GM10248 (cell line): ENCODE data around the gene BBC3.
"Not testable (repeated sequence)": the region's sequence is repeated elsewhere in the genome, so short reads cannot be mapped to it uniquely, and the experiment has no call there.

Source experiments
- CTCF ChIA-PET: fragments of 300-600 bp; sonication (Branson Sonifier 250); formaldehyde crosslinking; extraction: SDS; loops from one replicate; lab custom pipeline; 2021; ENCODE audit warnings: antibody characterized with exemption; lab: Yijun Ruan, JAX
- POLR2A ChIA-PET: fragments of 350-650 bp; sonication (Branson Sonifier 250); formaldehyde crosslinking; extraction: SDS; loops from one replicate; lab custom pipeline; 2020; ENCODE audit warnings: antibody characterized with exemption; lab: Yijun Ruan, JAX
- DNase-seq: peaks from one replicate; pipeline ENCODE4 v3.0.0; 2012; ENCODE audit errors: extremely low spot score
- CTCF ChIP-seq: IDR thresholded peaks from 2 replicates; pipeline ENCODE4 v1.5.1; 2012; ENCODE audit warnings: mild to moderate bottlenecking, low read depth; ENCODE audit errors: extremely low read depth, missing control alignments, control extremely low read depth

BBC3 gene, protein sequence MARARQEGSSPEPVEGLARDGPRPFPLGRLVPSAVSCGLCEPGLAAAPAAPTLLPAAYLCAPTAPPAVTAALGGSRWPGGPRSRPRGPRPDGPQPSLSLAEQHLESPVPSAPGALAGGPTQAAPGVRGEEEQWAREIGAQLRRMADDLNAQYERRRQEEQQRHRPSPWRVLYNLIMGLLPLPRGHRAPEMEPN

GRCh38 chr19:47230921-47231214, at the start of gene BBC3:
Gene BBC3 (minus strand): TSS chr19:47231199. CDS start chr19:47228431, 2,768 bp downstream.
- CTCF ChIA-PET, result no interaction called here
- peak; percentile 13 for DNase-seq
- POLR2A ChIA-PET, result no interaction called here
- no peak for TF ChIP-seq CTCF

- ChIA-PET CTCF (interaction anchor here (0.8 to 1.5 kb wide), 5 partner anchors 8 to 111 kb away, joined by 3 to 4 read pairs (median 4); partner anchors contain the start of gene DHX34), POLR2A (no interaction called here)
Observed at GRCh38 chr19:47280183-47280797, 49.3 kb upstream of the BBC3 start.

DNA sequence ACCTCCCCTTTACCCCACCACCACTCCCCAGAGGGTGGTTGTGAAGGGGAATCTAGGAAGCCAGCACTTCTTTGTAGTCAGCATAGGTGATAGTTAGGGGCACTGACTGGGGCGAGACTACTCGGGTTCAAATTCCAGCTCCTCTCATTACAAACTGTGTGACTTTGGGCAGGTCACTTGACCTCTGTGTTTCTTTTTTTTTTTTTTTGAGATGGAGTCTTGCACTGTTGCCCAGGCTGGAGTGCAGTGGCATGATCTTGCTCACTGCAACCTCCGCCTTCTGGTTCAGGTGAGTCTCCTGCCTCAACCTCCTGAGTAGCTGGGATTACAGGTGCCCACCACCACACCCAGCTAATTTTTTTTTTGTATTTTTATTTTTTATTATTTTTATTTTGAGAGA, 45.5 kb upstream of the BBC3 start:
- DNase-seq, POLR2A ChIA-PET: not testable (repeated sequence)
- CTCF ChIA-PET, result interaction anchor here (1.1 to 3.6 kb wide), 6 partner anchors 8 to 66 kb away, joined by 3 to 20 read pairs (median 6); no protein-coding TSS in a partner anchor

More at GRCh38 chr19:47280183-47280797, 49.3 kb upstream of the BBC3 start:
- DNase-seq, result peak; percentile 40
- TF ChIP-seq CTCF, result peak; percentile 32

DNA sequence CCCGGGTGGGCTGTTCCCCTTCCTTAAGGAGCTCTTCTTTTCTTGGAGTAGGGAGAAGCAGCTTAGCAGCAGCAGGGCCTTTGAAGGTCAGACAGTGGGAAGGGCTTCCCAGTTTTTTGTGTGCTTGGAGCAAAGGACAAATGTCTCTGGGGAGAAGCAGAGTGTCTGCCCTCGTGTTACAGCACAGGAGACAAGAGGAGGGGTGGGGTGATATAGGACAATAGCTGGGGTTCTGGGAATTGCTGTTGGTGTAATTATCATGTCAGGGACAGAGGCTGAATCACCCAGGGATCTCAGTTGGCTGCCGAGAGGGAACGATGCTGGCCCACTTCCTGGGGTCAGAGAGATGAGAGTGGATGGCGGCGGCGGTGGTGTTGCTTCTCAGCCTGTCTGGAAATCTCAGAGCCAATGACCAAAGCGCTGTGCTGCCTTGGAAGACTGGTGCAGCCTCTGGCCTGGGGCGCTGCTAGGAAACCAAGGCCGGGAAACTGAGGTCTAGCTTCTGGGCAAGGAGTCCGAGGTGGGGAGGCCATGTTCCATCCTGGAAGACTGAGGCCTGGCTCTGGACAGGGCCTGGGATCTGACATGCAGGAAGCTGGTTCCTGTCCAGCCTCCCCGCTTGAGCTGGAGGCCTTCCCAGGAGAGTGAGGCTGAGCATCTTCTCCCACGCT, 44.9 kb upstream of the BBC3 start:
- no peak for DNase-seq
- ChIA-PET POLR2A (interaction anchor here (2.2 to 2.3 kb wide), 2 partner anchors 14 to 19 kb away, joined by 17 to 30 read pairs; partner anchors contain the start of gene CCDC9), CTCF (interaction anchor here (0.8 to 3.6 kb wide), 11 partner anchors 9 to 161 kb away, joined by 3 to 20 read pairs (median 3); partner anchors contain the start of gene DHX34)
- TF ChIP-seq CTCF, result no peak

DNA sequence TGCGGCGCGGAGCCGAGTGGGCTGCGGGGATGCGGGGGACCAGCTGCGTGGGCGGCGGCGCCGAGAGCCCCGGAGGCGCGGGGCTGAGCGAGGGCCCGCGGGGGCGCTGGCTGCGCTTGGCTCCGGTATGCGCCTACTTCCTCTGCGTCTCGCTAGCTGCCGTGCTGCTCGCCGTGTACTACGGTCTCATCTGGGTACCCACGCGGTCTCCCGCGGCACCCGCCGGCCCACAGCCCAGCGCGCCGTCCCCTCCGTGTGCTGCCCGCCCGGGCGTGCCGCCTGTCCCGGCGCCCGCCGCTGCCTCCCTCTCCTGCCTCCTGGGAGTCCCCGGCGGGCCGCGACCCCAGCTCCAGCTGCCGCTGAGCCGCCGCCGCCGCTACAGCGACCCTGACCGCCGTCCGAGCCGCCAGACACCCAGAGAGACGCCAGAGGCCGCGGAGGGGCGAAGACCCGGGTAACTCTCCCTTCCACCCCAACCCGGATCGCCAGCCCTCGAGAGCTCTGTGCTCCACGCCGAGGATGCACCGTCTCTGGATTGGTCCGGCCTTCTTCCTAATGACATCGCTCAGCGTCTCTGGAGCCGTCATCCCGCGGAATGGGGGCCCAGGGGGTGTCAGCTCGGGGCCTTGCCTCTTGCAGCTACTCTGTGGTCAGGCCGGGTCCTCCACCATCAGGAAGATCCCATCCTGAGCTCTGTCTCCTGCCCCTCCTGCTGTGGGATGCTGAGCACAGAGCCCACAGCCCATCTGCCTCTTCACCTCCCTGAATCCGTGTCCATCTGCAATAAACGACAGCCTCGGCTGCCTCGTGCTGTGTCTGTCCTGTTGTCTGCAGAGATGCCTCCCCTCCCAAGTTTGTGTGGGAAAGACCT, 44.1 kb upstream of the BBC3 start:
- POLR2A ChIA-PET, result interaction anchor here (0.9 to 2.3 kb wide), 5 partner anchors 13 to 89 kb away, joined by 3 to 30 read pairs (median 17); partner anchors contain the start of gene CCDC9
- no peak for TF ChIP-seq CTCF
- CTCF ChIA-PET, result interaction anchor here (0.7 to 3.6 kb wide), 13 partner anchors 9 to 433 kb away, joined by 3 to 20 read pairs (median 3); partner anchors contain the start of genes CCDC9 and DHX34
- DNase-seq, result no peak

- POLR2A ChIA-PET, result interaction anchor here (0.6 to 2.3 kb wide), 12 partner anchors 12 to 1842 kb away, joined by 3 to 30 read pairs (median 4); partner anchors contain the start of genes CCDC9 and ZC3H4
- CTCF ChIA-PET, result interaction anchor here (0.7 to 3.6 kb wide), 11 partner anchors 10 to 433 kb away, joined by 3 to 20 read pairs (median 5); partner anchors contain the start of genes CCDC9 and DHX34
Observed at GRCh38 chr19:47274071-47274890, 43.3 kb upstream of the BBC3 start, which contains the start of gene INAFM1. Gene INAFM1 (plus strand): TSS chr19:47274885. CDS start chr19:47274920, 35 bp downstream.

More at GRCh38 chr19:47274071-47274890, 43.3 kb upstream of the BBC3 start, which contains the start of gene INAFM1:
- TF ChIP-seq CTCF, result no peak
- peak; percentile 97 for DNase-seq
